Activated CD8-positive, alpha-beta memory T cell treated with anti-CD3 and anti-CD28 coated beads, Interleukin-2, amount 50 U/mL, for 24 hours (primary cell): ENCODE results near the gene TXNRD2.
"Not testable (repeated sequence)": the region's sequence is repeated elsewhere in the genome, so short reads cannot be mapped to it uniquely, and the experiment has no call there.

Experiments
- DNase-seq: peaks from one replicate; pipeline ENCODE4 v3.0.0-alpha.2; 2020; ENCODE audit errors: extremely low read depth

The TXNRD2 gene

DNA sequence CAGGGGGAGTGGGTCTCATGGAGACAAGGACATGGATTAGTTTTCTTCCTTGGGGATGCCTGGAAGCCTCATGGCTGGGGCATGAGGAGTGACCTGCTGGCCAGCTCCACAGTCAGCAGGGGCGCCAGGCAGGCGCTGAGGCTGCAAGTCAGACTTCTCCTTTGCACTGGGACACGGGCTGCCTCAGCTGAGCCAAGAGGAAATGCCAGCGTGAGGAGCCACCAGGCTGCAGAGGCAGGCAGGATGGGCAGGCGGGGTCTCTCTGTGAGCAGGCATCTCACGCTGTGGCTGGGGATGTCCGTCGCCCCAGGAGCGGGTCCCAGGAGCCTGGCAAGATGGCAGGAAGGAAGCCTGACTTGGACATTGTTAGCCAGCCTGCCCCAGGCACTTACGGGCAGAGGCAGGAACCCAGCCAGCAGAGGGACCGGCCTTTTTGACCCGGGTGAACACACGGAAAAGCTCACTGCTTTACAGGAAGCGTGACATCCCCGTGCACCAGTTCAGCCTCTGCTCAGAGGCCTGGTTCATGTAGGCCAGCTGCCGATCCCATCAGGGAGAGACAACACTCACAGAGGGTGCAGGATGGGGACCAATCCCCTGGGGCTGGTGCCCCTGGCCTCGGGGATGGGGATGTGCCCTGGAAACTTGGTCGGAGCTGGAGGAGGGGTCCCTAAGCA, 97.1 kb downstream of the TXNRD2 start:
- DNase-seq: no peak

DNA sequence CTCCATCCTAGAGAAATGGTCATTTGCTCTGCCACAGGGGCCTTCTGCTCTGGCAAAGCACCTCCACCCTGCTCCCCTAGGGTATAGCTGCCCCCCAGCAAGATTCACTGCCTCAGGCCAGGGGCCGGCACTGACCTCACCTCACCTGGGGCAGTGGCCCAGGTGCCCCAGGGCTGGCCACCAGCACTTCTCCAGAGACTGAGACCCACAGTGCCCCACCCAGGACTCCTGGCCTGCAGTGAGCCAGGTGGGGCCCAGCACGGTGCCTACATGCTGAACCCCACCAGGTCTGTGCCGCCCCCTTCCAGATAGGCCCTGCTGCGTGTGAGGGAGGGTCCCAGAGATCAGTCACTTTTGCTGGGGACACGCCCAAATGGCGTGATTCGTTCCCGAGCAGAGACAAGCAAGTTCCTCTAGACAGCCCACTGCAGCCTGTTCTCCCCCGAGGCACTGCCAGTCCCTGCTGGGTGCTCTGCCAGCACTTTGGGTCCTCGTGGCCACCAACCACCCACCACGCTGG, 97.7 kb downstream of the TXNRD2 start:
- DNase-seq: no peak

DNA sequence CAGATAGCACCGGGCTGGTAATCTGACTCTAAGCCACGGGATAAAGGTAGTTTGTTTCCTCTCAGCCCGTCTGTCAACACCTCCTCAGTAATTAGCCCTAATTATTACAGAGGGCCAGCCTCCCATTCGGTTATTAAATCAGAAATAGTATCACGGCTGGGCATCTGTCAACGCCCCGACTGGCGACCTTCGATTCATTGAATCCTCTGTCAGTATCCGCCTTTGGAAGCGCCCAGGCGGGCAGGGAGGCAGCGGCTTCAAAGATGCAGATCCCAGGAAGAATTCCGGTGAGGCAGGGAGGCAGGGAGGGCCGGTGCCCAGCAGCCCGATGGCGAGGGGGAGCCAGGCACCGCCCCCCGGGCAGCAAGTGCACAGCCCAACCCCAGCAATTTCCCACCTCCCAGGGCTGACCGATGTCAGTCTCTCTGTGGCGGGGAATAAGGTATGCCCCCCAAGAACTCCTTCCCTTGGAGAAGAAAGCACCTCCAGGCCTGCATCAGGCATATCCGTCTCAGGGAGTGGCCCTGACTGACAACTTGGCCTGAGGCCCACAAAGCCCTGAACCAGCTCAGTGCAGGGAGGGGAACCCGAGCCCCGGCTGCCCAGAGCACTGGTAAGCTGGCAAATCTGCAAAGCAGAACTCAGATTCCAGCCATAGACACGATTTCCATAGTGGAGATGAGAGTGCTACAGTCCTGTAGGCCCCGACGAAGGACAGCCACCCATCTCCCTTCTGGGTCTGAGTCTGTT, 98.3 kb downstream of the TXNRD2 start:
- no peak for DNase-seq

GRCh38 chr22:19842393-19843106, 99.1 kb downstream of the TXNRD2 start:
- no peak for DNase-seq

DNA sequence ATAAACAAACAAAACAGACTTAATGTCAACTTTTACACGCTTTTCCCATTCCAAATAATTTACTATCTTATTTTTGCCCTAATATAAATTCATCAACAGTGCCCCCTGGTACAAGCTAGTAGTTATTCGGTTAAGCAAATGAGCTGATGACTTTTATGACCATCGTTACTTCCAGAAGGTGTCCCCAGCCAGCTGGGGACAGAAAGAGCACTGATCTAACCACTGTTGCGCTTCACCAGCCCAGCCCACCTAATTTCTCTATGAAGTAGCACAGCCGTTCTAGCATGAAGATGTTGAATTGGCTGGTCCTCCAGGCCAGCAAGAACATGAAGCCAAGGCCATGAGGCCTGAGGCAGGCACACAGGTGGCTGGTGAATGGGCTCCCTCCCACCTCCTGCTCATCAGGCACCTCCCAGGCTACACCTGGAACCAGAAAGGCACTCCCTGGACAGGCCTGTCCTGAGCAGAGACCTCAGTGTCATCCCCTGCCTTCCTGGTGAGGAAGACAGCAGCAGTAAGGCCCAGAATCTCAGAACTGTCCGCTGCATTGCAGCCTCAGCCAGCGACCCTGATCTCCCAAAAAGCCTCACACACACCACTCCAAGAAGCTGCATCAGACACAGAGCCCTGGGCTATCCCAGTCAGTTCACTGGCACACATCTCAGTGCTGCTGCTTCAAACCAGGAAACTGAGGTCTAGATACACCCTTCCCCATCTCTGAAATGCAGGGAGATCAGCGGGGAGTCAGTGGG, 99.8 kb downstream of the TXNRD2 start:
- no peak for DNase-seq

DNA sequence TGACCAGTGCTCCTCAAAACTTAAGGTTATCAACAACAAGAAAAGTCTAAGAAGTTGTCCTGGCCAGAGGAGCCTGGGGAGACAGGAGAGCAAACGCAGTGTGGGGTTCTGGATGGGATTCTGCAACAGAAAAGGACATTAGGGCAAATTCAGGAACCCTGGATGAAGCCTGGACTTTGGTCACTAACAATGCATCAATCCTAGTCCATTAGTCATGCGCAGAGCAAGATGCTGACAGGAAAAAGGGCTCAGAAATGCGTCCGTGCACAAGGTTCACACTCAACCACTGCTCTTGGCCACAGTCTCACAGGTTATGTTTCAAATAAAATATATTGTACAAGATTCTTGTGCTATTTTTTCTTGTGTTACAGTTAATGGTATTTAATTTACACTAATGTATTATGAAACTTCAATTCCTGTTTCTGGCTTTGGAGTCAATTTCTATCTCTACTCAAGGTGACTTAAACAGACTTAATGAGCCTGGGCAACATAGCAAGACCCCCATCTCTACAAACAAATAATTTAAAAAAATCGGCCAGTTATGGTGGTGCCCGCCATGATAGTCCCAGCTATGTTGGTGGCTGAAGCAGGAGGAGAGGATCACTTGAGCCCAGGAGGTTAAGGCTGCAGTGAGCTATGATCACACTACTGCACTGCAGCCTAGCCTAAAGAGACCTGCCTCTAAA, 100.5 kb downstream of the TXNRD2 start:
- no peak for DNase-seq

DNA sequence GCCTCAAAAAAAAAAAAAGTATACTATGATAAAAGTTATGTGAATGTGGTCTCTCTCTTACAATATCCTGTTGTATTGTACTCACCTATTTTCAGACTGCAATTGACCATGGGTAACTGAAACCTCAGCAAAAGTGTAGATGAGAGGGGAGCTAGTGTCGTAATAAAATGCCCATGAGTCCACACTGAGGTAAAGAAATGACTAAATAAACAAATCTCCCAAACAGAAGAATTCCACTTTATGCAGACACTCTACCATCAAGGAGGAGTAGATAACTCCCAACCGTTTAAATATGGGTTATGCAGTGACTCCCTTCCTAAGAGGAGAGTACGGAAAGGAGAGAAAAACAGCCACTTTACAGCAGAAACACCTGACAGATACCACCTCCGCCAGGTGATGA, 101.6 kb downstream of the TXNRD2 start:
- no peak for DNase-seq

- DNase-seq: no peak
These were observed 103.7 kb downstream of the TXNRD2 start for GRCh38 chr22:19837915-19838314.

- DNase-seq: no peak
These were observed 105.1 kb downstream of the TXNRD2 start for GRCh38 chr22:19836512-19836911.

GRCh38 chr22:19834599-19834998, 107.0 kb downstream of the TXNRD2 start:
- DNase-seq: no peak

DNA sequence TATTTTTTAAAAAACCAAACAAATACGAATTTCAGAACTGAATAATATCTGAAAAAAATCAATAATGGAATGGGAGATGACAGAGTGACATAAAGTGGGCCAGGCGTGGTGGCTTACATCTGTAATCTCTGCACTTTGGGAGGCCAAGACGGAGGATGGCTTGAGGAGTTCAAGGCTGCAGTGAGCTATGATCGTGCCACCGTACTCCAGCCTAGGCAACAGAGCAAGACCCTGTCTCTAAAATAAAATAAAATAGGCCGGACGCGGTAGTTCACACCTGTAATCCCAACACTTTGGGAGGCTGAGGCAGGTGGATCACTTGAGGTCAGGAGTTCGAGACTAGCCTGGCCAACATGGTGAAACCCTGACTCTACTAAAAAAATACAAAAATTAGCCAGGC, 108.3 kb downstream of the TXNRD2 start:
- DNase-seq: not testable (repeated sequence)

DNA sequence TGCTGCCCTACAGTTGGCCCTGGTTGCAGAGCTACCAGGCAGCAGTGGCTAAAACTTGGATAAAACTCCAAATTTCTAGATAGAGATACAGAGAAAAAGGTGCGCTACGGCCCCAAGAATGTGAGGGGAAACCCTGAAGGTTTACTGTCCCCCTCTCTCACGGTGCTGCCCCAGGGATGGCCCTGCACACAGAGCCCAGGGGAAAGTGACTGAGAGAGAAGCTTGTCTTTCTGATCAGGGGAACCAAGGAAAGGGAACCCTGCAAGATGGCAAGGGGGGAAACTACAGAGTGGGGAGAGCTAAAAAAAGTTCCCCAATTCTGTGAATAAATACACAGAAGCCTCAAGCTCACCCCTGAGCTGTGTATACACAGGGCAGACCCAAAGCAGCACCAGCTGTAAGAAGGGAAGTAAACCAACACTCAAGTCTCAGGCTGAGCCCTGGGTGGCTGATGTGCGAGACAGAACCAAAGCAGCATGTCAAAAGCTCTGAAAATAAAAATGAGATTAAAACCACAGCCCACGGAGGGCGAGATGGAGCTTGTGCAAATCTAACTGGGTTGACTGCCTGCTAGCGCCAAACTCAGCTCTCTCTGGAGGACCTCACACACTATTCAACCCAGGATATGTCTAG, 109.0 kb downstream of the TXNRD2 start:
- no peak for DNase-seq

DNA sequence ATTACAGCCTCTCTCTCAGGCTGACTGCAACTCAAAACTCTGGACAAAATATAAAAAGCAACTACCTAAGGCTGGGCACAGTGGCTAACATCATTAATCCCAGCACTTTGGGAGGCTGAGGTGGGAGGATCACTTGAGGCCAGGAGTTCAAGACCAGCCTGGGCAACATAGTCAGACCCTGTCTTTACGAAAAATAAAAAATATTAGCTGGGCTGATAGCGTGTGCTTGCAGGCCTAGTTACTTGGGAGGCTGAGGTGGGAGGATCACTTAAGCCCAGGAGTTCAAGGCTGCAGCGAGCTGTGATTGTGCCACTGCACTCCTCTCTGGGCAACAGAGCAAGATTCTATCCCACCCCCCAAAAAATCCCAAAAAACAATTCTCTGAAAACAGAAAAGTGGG, 109.6 kb downstream of the TXNRD2 start:
- DNase-seq: not testable (repeated sequence)

DNA sequence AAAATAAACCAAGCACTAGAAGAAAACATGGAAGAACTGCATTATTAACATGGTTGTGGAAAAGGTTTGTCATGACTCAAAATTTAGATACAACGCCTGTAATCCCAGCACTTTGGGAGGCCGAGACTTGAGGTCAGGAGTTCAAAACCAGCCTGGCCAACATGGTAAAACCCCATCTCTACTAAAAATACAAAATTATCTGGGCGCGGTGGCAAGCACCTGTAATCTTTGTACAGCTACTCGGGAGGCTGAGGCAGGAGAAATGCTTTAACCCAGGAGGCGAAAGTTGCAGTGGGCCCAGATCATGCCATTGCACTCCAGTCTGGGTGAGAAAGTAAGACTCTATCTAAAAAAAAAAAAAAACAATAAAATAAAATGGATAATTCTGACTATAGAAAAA, 110.6 kb downstream of the TXNRD2 start:
- DNase-seq: no peak

- DNase-seq: no peak
These were observed 113.6 kb downstream of the TXNRD2 start for GRCh38 chr22:19828035-19828401.

- no peak for DNase-seq
These were observed 114.1 kb downstream of the TXNRD2 start for GRCh38 chr22:19827341-19828034.

DNA sequence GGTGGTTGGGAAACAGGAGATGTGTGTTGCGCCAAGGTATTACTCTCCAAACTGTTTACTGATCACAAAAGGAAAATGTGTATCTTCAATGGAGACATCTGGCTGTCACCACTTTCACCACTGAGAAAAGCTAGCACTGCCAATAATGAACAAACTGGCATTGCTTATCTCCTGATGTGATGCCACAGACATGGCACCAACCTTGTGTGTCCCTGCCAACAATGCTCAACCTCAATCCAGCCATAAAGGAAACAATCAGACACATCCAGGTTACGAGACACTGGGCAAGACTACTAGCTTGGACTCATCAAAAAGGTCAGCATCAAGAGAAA, 115.0 kb downstream of the TXNRD2 start:
- no peak for DNase-seq

DNA sequence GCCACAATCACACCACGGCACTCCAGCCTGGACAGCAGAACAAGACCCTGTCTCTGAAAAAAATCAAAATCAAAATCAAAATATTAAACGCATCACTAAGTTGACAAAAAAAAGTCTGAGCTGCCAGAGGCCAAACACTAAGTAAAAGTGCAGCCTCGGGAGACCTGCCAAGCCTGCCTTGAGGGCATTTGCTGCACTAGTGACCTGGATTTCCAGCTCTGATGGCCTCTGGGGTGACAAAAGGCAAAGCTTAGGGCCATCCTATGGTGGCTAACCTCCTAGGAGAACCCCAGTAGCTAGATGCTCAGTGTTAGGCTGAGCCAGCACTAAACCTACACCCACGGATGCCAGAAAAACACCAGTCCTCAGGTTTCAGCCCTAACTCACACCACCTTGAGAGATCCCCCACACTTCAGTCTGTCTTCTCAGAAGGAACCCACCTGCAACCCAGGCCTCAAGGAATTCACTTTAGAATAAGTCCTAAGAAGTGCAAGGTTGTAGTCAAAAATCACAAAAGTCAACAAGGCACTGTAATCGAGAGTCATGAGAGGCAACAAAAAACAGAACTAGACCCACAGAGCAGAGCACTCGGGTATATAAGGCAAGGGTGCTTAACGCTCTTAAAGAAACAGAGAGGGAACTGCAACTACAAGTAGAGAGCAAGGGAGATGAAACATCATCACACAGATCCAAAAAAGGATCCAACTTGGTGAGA, 115.6 kb downstream of the TXNRD2 start:
- no peak for DNase-seq
